H1 (cell line): ENCODE results near the gene LRRC40. TPM values are rescaled to one million over a fixed set of nuclear protein-coding genes. Genes with fewer than 3 reads are reported as not detected.

ENCODE experiments used
- CTBP2 ChIP-seq: IDR thresholded peaks from 2 replicates; pipeline ENCODE4 v1.7.0; 2011; ENCODE audit warnings: borderline replicate concordance, mild to moderate bottlenecking, moderate library complexity, mixed read lengths, low read length; ENCODE audit not compliant: insufficient read depth, insufficient read length
- EGR1 ChIP-seq: IDR thresholded peaks from 2 replicates; pipeline ENCODE4 v1.6.1; 2011; ENCODE audit warnings: low read depth, low read length, borderline replicate concordance
- GTF2F1 ChIP-seq: IDR thresholded peaks from 2 replicates; pipeline ENCODE4 v1.6.1; 2012; ENCODE audit warnings: low read depth, low read length, improper control_type of control experiment, borderline replicate concordance
- SP2 ChIP-seq: IDR thresholded peaks from 2 replicates; pipeline ENCODE4 v1.6.1; 2012; ENCODE audit warnings: mild to moderate bottlenecking, low read length, inconsistent platforms
- SRF ChIP-seq: IDR thresholded peaks from 2 replicates; pipeline ENCODE4 v1.6.1; 2011; ENCODE audit warnings: mild to moderate bottlenecking, low read depth, low read length, moderate library complexity
- TAF1 ChIP-seq: IDR thresholded peaks from 2 replicates; pipeline ENCODE4 v1.6.1; 2011; ENCODE audit warnings: mild to moderate bottlenecking, low read depth, low read length
- ZNF274 ChIP-seq: IDR thresholded peaks from 2 replicates; pipeline ENCODE4 v1.7.0; 2012; ENCODE audit warnings: low read length, borderline replicate concordance; ENCODE audit errors: extremely low read depth
- polyA plus RNA-seq, 7 experiments: library from polyadenylated mRNA; depleted of rRNA in 3 of 7; stranded (reverse) in 5 of 7; unstranded in 2 of 7; fragments of >200 nt in 5 of 7; fragments of 200-250 nt in 2 of 7; gene quantifications; 1 replicate in 5 of 7; 2 replicates in 1 of 7; 4 replicates in 1 of 7; pipeline versions ENCODE4 v1.2.1 to v1.2.3, GENCODE V29; 2011 to 2013; ENCODE audit warnings: missing spikeins in 2 of 7, mixed read lengths in 2 of 7
- total RNA-seq: library from RNA; stranded (reverse); fragmentation: NEBNext Ultra II Directional; extraction: Animal tissue kit (Norgen Biotek cat#: 25700); gene quantifications from 2 replicates; pipeline ENCODE4 v1.2.1, GENCODE V29; 2021
- TF ChIP-seq, protein P1 (sequence below): IDR thresholded peaks from 2 replicates; pipeline ENCODE4 v1.6.1; 2011; ENCODE audit warnings: low read depth, mild to moderate bottlenecking, low read length; ENCODE audit not compliant: insufficient read depth

The LRRC40 gene
- total and polyA plus RNA-seq, 2 of the 8 experiments (the other 6 are each of a cell fraction or from before 2014, with no cell fraction given) = 13.4 to 30.8 TPM

DNA sequence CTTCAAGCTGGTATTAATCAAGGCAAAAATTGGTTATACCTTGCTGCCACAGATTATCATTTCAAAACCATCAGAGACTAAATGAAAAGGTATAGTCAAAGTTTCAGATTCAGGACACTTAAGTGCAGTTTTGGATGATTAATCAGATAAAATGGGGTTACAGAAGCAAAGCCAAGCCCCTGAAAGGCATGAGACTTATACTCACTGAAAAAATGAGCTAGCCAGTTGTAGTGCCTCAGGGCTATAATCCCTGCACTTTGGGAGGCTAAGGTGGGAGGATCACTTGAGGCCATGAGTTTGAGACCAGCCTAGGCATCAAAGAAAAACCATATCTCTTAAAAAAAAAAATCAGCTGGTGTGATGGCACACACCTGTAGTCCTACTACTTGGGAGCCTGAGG lies 15.2 kb downstream of the LRRC40 start (continued):
- TF ChIP-seq TAF1 (no peak), SRF (no peak), GTF2F1 (no peak), ZNF274 (no peak), EGR1 (no peak), CTBP2 (no peak), SP2 (no peak)
- TF ChIP-seq, protein P1, sequence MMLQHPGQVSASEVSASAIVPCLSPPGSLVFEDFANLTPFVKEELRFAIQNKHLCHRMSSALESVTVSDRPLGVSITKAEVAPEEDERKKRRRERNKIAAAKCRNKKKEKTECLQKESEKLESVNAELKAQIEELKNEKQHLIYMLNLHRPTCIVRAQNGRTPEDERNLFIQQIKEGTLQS = no peak
